ENCODE measurements around the gene GALNS. TPM values are rescaled to one million over a fixed set of nuclear protein-coding genes. Genes with fewer than 3 reads are reported as not detected.
"Not testable (repeated sequence)": the region's sequence is repeated elsewhere in the genome, so short reads cannot be mapped to it uniquely, and the experiment has no call there.

GALNS gene
- total RNA-seq, 1 donor from 2014 or later = 16.8 TPM

- no peak for DNase-seq (ENCODE audit: low read depth, low spot score)
Observed at GRCh38 chr16:88784074-88784855, 72.5 kb downstream of the GALNS start.

GRCh38 chr16:88783391-88784073 is 73.2 kb downstream of the GALNS start:
- no peak for DNase-seq (ENCODE audit: low read depth, low spot score)

- DNase-seq (ENCODE audit: low read depth, low spot score) = no peak
Observed at GRCh38 chr16:88782454-88783390, 74.0 kb downstream of the GALNS start.

- DNase-seq (ENCODE audit: low read depth, low spot score) = no peak
Observed at GRCh38 chr16:88781140-88782077, 75.3 kb downstream of the GALNS start.

- no peak for DNase-seq (ENCODE audit: low read depth, low spot score)
Observed at GRCh38 chr16:88780142-88781062, 76.3 kb downstream of the GALNS start.

- DNase-seq (ENCODE audit: low read depth, low spot score) = no peak
Observed at GRCh38 chr16:88779406-88780141, 77.2 kb downstream of the GALNS start.

GRCh38 chr16:88778541-88779065 is 78.1 kb downstream of the GALNS start:
- no peak for DNase-seq (ENCODE audit: low read depth, low spot score)

GRCh38 chr16:88778271-88778525 is 78.5 kb downstream of the GALNS start:
- no peak for DNase-seq (ENCODE audit: low read depth, low spot score)

- DNase-seq (ENCODE audit: low read depth, low spot score) = no peak
Observed at GRCh38 chr16:88777471-88778270, 79.1 kb downstream of the GALNS start.

- DNase-seq (ENCODE audit: low read depth, low spot score) = no peak
Observed at GRCh38 chr16:88775825-88776224, 80.9 kb downstream of the GALNS start.

- no peak for DNase-seq (ENCODE audit: low read depth, low spot score)
Observed at GRCh38 chr16:88774544-88775393, 82.0 kb downstream of the GALNS start.

- no peak for DNase-seq (ENCODE audit: low read depth, low spot score)
Observed at GRCh38 chr16:88773812-88774291, 82.9 kb downstream of the GALNS start.

- DNase-seq (ENCODE audit: low read depth, low spot score) = no peak
Observed at GRCh38 chr16:88772871-88773811, 83.6 kb downstream of the GALNS start.

- DNase-seq (ENCODE audit: low read depth, low spot score) = not testable (repeated sequence)
Observed at GRCh38 chr16:88771781-88772180, 85.0 kb downstream of the GALNS start.

GRCh38 chr16:88771294-88771772 is 85.4 kb downstream of the GALNS start:
- no peak for DNase-seq (ENCODE audit: low read depth, low spot score)

All from pulmonary artery endothelial cell (primary cell).